HCT116 (cell line): ENCODE measurements around the gene TMEM203. TPM values are rescaled to one million over a fixed set of nuclear protein-coding genes. Genes with fewer than 3 reads are reported as not detected.

ENCODE experiments used
- ATAC-seq: fragments of 200-7000 bp; cut with Tn5 transposase; 2 replicates; pipeline ENCODE4 v1.9.1; 2020; ENCODE audit warnings: mild to moderate bottlenecking, moderate library complexity
- BruUV-seq: library from RNA; stranded (reverse); fragments of 400-500 nt; replicated peaks from 2 replicates; lab custom pipeline; 2021; lab: Mats Ljungman, UMichigan
- CTCF ChIA-PET: fragments of 300-600 bp; sonication (Branson Sonifier 250); formaldehyde crosslinking; loops from one replicate; lab custom pipeline; 2021; ENCODE audit warnings: antibody characterized with exemption; lab: Charles Lee
- POLR2A ChIA-PET: fragments of 300-600, 350-600 bp; sonication (Branson Sonifier 250); formaldehyde crosslinking; loops from one replicate; lab custom pipeline; 2021; ENCODE audit warnings: antibody characterized with exemption; lab: Charles Lee
- RAD21 ChIA-PET, 2 experiments: fragments of 300-600 bp; sonication (Branson Sonifier 250); formaldehyde crosslinking; loops; one replicate each; lab custom pipeline; 2023; ENCODE audit warnings: low total read pairs in 2 of 2; ENCODE audit not compliant: uncharacterized antibody in 2 of 2, unreplicated experiment in 2 of 2, low non-redundant PET in 1 of 2; lab: Charles Lee
- DNase-seq: peaks from one replicate; pipeline ENCODE4 v3.0.0-alpha.2; 2010; ENCODE audit warnings: low read depth, low spot score
- H2AFZ ChIP-seq: fragments of 200-600 bp; shearing (Covaris generic), sonication (generic); 2 replicates; pipeline ENCODE4 v1.6.1; 2017; ENCODE audit warnings: low read depth, mixed run types, mixed read lengths, antibody characterized with exemption, low read length; ENCODE audit not compliant: poor library complexity, severe bottlenecking
- H3K27ac ChIP-seq: 2 replicates; pipeline ENCODE4 v1.5.1; 2012; ENCODE audit warnings: low read depth, low read length
- H3K27me3 ChIP-seq: fragments of 200-600 bp; sonication (generic); 2 replicates; pipeline ENCODE4 v1.6.1; 2016; ENCODE audit warnings: mixed run types, low read length, mixed read lengths; ENCODE audit not compliant: insufficient read depth
- H3K36me3 ChIP-seq, 2 experiments: fragments of 200-500 bp in 1 of 2; fragments of 200-600 bp in 1 of 2; sonication (Bioruptor generic) in 1 of 2; sonication (generic) in 1 of 2; 2 replicates each; pipeline versions ENCODE4 v1.5.1 to v1.6.1; 2014 to 2016; ENCODE audit warnings: low read length in 2 of 2, inconsistent platforms in 1 of 2, mixed read lengths in 1 of 2, mixed run types in 1 of 2; ENCODE audit not compliant: insufficient read depth in 2 of 2, control insufficient read depth in 1 of 2
- H3K4me1 ChIP-seq, 2 experiments: fragments of 200-600 bp in 1 of 2; sonication (generic) in 1 of 2; 2 replicates each; pipeline versions ENCODE4 v1.5.1 to v1.6.1; 2012 to 2017; ENCODE audit warnings: low read length in 2 of 2, inconsistent platforms in 1 of 2, mild to moderate bottlenecking in 1 of 2, mixed read lengths in 1 of 2, mixed run types in 1 of 2, moderate library complexity in 1 of 2; ENCODE audit not compliant: insufficient read depth in 2 of 2, control insufficient read depth in 1 of 2
- H3K4me2 ChIP-seq: fragments of 200-600 bp; sonication (generic); 2 replicates; pipeline ENCODE4 v1.6.1; 2017; ENCODE audit warnings: mixed run types, low read length, mixed read lengths
- H3K4me3 ChIP-seq, 2 experiments: fragments of 200-600 bp in 1 of 2; sonication (generic) in 1 of 2; replicated peaks in 1 of 2; 2 replicates each; pipeline ENCODE4 v1.5.1; 2011 to 2016; ENCODE audit warnings: low read length in 2 of 2, control low read depth in 1 of 2, low read depth in 1 of 2, mild to moderate bottlenecking in 1 of 2, mixed read lengths in 1 of 2, mixed run types in 1 of 2
- H3K79me2 ChIP-seq: fragments of 200-600 bp; sonication (generic); 2 replicates; pipeline ENCODE4 v1.6.1; 2017; ENCODE audit warnings: mild to moderate bottlenecking, mixed run types, low read length, moderate library complexity, mixed read lengths; ENCODE audit not compliant: insufficient read depth
- H3K9ac ChIP-seq: fragments of 200-600 bp; sonication (generic); 2 replicates; pipeline ENCODE4 v1.6.1; 2016; ENCODE audit warnings: low read length, mixed read lengths
- H3K9me2 ChIP-seq: fragments of 200-600 bp; sonication (generic), shearing (Covaris generic); 2 replicates; pipeline ENCODE4 v1.6.1; 2017; ENCODE audit warnings: mixed run types, mild to moderate bottlenecking, moderate library complexity; ENCODE audit not compliant: insufficient read depth
- H3K9me3 ChIP-seq, 2 experiments: fragments of 200-500 bp in 1 of 2; fragments of 200-600 bp in 1 of 2; sonication (Bioruptor generic) in 1 of 2; sonication (generic) in 1 of 2; 2 replicates each; pipeline ENCODE4 v1.6.1; 2014 to 2017; ENCODE audit warnings: low read length in 2 of 2, mixed read lengths in 2 of 2, inconsistent platforms in 1 of 2, low read depth in 1 of 2, mild to moderate bottlenecking in 1 of 2, mixed run types in 1 of 2, moderate library complexity in 1 of 2; ENCODE audit not compliant: control insufficient read depth in 1 of 2, insufficient read depth in 1 of 2
- H4K20me1 ChIP-seq: fragments of 200-600 bp; sonication (generic), shearing (Covaris generic); 2 replicates; pipeline ENCODE4 v1.6.1; 2017; ENCODE audit warnings: mixed run types, mild to moderate bottlenecking, moderate library complexity; ENCODE audit not compliant: insufficient read depth
- ELF1 ChIP-seq: IDR thresholded peaks from 2 replicates; pipeline ENCODE4 v1.6.1; 2012; ENCODE audit warnings: low read depth, borderline replicate concordance
- EZH2 ChIP-seq: fragments of 200-600 bp; sonication (generic); IDR thresholded peaks from 2 replicates; pipeline ENCODE4 v1.6.1; 2017; ENCODE audit warnings: antibody characterized with exemption, mixed run types
- JUND ChIP-seq: IDR thresholded peaks from 2 replicates; pipeline ENCODE4 v1.6.1; 2012
- SIN3A ChIP-seq: IDR thresholded peaks from 2 replicates; pipeline ENCODE4 v1.6.1; 2012; ENCODE audit warnings: low read depth
- SP1 ChIP-seq: IDR thresholded peaks from 2 replicates; pipeline ENCODE4 v1.6.1; 2012; ENCODE audit warnings: low read depth
- SRF ChIP-seq: IDR thresholded peaks from 2 replicates; pipeline ENCODE4 v1.6.1; 2012; ENCODE audit warnings: low read depth
- YY1 ChIP-seq: IDR thresholded peaks from 2 replicates; pipeline ENCODE4 v1.6.1; 2011; ENCODE audit warnings: low read length, low read depth, moderate library complexity, mild to moderate bottlenecking; ENCODE audit not compliant: insufficient replicate concordance; ENCODE audit errors: extremely low read depth
- ZNF274 ChIP-seq: fragments of 200-500 bp; sonication (Bioruptor generic); IDR thresholded peaks from 2 replicates; pipeline ENCODE4 v1.6.1; 2014; ENCODE audit warnings: mild to moderate bottlenecking, low read depth, low read length, inconsistent platforms
- intact Hi-C: fragments of 100-400 bp; cut with micrococcal nuclease; formaldehyde crosslinking; loops from 2 replicates; pipeline ENCODE4 v1.10.0; 2022
- total RNA-seq: library from RNA; stranded (reverse); gene quantifications from one replicate; pipeline ENCODE4 v1.2.1, GENCODE V29; 2021; ENCODE audit not compliant: unreplicated experiment
- TF ChIP-seq, protein P1 (sequence below): IDR thresholded peaks from 2 replicates; pipeline ENCODE4 v1.6.1; 2012
- TF ChIP-seq, protein P2 (sequence below): IDR thresholded peaks from 2 replicates; pipeline ENCODE4 v1.6.1; 2012; ENCODE audit warnings: low read depth
- TF ChIP-seq, protein P3 (sequence below): IDR thresholded peaks from 2 replicates; pipeline ENCODE4 v1.6.1; 2011; ENCODE audit warnings: mild to moderate bottlenecking, low read length, moderate library complexity; ENCODE audit not compliant: insufficient replicate concordance; ENCODE audit errors: extremely low read depth

Gene TMEM203
- total RNA-seq, 1 experiment from 2014 or later = 45.0 TPM

DNA sequence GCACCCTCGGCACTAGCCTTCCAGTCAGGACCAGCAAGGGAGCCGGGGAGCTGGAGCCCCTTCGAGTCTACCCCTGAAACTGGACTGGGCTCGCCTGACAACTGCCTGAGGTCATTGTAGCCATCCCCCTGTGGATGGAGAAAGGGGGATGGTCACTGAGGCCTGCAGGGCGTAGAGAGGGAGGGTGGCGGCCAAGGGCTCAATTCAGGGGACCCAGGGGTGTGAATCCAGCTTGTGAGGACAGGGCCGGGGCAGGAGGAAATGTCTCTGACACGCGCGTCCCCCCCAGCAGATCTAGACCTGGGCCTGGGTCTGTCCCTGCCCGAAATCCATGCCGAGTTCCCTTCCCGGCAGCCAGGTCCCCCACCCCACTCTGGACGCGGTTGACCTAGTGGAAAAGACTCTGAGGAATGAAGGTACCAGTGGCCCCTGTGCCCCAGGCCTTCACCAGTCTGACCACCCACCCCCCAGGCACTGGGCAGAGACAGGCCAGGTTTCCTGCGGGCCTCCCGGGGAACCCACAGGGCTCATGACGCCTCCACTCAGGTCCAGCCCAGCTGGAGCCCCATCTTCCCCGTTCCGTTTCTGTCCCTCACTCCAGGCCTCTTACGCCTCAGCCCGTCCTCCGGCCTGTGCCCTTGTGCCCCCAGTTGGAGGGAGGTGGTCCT lies 26.1 kb upstream of the TMEM203 start:
- RAD21 ChIA-PET = no interaction called here
- Histone ChIP-seq H3K9ac (no peak overlapping the region), H3K9me3 (no peaks in the 10 kb centered on the region), H3K4me3 (no peak overlapping the region), H3K36me3 (no peaks in the 10 kb centered on the region), H3K4me2 (no peak overlapping the region), H3K9me2 (no peaks in the 10 kb centered on the region), H4K20me1 (no peaks in the 10 kb centered on the region)
- intact Hi-C loops = no loop called here
- TF ChIP-seq SP1 (no peak), SIN3A (no peak), SRF (no peak), EZH2 (no peak), YY1 (no peak), ELF1 (no peak), JUND (no peak), ZNF274 (no peak)
- TF ChIP-seq, protein P1, sequence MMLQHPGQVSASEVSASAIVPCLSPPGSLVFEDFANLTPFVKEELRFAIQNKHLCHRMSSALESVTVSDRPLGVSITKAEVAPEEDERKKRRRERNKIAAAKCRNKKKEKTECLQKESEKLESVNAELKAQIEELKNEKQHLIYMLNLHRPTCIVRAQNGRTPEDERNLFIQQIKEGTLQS = no peak
- TF ChIP-seq, protein P2, sequence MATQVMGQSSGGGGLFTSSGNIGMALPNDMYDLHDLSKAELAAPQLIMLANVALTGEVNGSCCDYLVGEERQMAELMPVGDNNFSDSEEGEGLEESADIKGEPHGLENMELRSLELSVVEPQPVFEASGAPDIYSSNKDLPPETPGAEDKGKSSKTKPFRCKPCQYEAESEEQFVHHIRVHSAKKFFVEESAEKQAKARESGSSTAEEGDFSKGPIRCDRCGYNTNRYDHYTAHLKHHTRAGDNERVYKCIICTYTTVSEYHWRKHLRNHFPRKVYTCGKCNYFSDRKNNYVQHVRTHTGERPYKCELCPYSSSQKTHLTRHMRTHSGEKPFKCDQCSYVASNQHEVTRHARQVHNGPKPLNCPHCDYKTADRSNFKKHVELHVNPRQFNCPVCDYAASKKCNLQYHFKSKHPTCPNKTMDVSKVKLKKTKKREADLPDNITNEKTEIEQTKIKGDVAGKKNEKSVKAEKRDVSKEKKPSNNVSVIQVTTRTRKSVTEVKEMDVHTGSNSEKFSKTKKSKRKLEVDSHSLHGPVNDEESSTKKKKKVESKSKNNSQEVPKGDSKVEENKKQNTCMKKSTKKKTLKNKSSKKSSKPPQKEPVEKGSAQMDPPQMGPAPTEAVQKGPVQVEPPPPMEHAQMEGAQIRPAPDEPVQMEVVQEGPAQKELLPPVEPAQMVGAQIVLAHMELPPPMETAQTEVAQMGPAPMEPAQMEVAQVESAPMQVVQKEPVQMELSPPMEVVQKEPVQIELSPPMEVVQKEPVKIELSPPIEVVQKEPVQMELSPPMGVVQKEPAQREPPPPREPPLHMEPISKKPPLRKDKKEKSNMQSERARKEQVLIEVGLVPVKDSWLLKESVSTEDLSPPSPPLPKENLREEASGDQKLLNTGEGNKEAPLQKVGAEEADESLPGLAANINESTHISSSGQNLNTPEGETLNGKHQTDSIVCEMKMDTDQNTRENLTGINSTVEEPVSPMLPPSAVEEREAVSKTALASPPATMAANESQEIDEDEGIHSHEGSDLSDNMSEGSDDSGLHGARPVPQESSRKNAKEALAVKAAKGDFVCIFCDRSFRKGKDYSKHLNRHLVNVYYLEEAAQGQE = no peak
- TF ChIP-seq, protein P3, sequence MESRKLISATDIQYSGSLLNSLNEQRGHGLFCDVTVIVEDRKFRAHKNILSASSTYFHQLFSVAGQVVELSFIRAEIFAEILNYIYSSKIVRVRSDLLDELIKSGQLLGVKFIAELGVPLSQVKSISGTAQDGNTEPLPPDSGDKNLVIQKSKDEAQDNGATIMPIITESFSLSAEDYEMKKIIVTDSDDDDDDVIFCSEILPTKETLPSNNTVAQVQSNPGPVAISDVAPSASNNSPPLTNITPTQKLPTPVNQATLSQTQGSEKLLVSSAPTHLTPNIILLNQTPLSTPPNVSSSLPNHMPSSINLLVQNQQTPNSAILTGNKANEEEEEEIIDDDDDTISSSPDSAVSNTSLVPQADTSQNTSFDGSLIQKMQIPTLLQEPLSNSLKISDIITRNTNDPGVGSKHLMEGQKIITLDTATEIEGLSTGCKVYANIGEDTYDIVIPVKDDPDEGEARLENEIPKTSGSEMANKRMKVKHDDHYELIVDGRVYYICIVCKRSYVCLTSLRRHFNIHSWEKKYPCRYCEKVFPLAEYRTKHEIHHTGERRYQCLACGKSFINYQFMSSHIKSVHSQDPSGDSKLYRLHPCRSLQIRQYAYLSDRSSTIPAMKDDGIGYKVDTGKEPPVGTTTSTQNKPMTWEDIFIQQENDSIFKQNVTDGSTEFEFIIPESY = no peak
- TF ChIP-seq, all 23 proteins: peak for 0
- H2AFZ ChIP-seq = no peak overlapping the region
- BruUV-seq = no TSS peak
- no peaks in the 10 kb centered on the region for H3K27me3 ChIP-seq
- H3K79me2 ChIP-seq = no peaks in the 10 kb centered on the region
- DNase-seq (no peak), ATAC-seq (no peak)
- ChIA-PET POLR2A (no interaction called here), CTCF (no interaction called here)
- H3K27ac ChIP-seq = no peak overlapping the region
- H3K4me1 ChIP-seq = peaks cover 20 to 37% of the 10 kb centered on the region in 2 experiments
